CD14-positive monocyte (primary cell): Measurements from ENCODE around the gene RAB3C. TPM values are rescaled to one million over a fixed set of nuclear protein-coding genes. Genes with fewer than 3 reads are reported as not detected.

ENCODE experiments used
- DNase-seq, 3 donors: peaks; one replicate each; pipeline ENCODE4 v3.0.0-alpha.2; 2011 to 2022
- H2AFZ ChIP-seq: 2 replicates; pipeline ENCODE4 v1.6.0; 2012; ENCODE audit warnings: mild to moderate bottlenecking, low read depth, low read length, inconsistent platforms; ENCODE audit not compliant: insufficient read depth, poor library complexity, severe bottlenecking
- H3K27ac ChIP-seq, 2 donors: 1 replicate in 1 of 2; 2 replicates in 1 of 2; pipeline ENCODE4 v1.5.1; 2012 to 2013; ENCODE audit warnings: low read length in 2 of 2, control low read depth in 1 of 2, inconsistent platforms in 1 of 2, low read depth in 1 of 2, mild to moderate bottlenecking in 1 of 2
- H3K27me3 ChIP-seq, 2 donors: one replicate each; pipeline versions ENCODE4 v1.6.0 to v1.6.1; 2011 to 2013; ENCODE audit warnings: low read length in 2 of 2; ENCODE audit not compliant: control insufficient read depth in 2 of 2, insufficient read depth in 2 of 2
- H3K36me3 ChIP-seq, 2 donors: replicated peaks in 1 of 2; 1 replicate in 1 of 2; 2 replicates in 1 of 2; pipeline versions ENCODE4 v1.5.1 to v1.6.1; 2012 to 2013; ENCODE audit warnings: low read length in 2 of 2, control low read depth in 1 of 2, inconsistent platforms in 1 of 2, mild to moderate bottlenecking in 1 of 2; ENCODE audit not compliant: insufficient read depth in 2 of 2, control insufficient read depth in 1 of 2
- H3K4me1 ChIP-seq, 2 donors: 1 replicate in 1 of 2; 2 replicates in 1 of 2; pipeline versions ENCODE4 v1.5.1 to v1.6.1; 2012 to 2013; ENCODE audit warnings: low read length in 2 of 2, control low read depth in 1 of 2, inconsistent platforms in 1 of 2, mild to moderate bottlenecking in 1 of 2, moderate library complexity in 1 of 2; ENCODE audit not compliant: insufficient read depth in 2 of 2, control insufficient read depth in 1 of 2
- H3K4me2 ChIP-seq: replicated peaks from 2 replicates; pipeline ENCODE3; 2012; ENCODE audit warnings: low read length, moderate library complexity, mild to moderate bottlenecking; ENCODE audit not compliant: poor library complexity, severe bottlenecking; ENCODE audit errors: extremely low read depth
- H3K4me3 ChIP-seq, 3 experiments: fragments of 200-600 bp in 1 of 3; sonication (generic) in 1 of 3; replicated peaks in 1 of 3; 1 replicate in 2 of 3; 2 replicates in 1 of 3; pipeline ENCODE4 v1.5.1; 2011 to 2013; ENCODE audit warnings: low read length in 3 of 3, mild to moderate bottlenecking in 3 of 3, control low read depth in 2 of 3, low read depth in 2 of 3, inconsistent platforms in 1 of 3, moderate library complexity in 1 of 3
- H3K79me2 ChIP-seq: 2 replicates; pipeline ENCODE4 v1.6.0; 2012; ENCODE audit warnings: mild to moderate bottlenecking, control low read depth, inconsistent platforms, low read length, moderate library complexity; ENCODE audit not compliant: insufficient read depth
- H3K9ac ChIP-seq: 2 replicates; pipeline ENCODE4 v1.6.0; 2017; ENCODE audit warnings: low read length, mild to moderate bottlenecking; ENCODE audit not compliant: insufficient read depth, poor library complexity, severe bottlenecking
- H3K9me3 ChIP-seq, 2 donors: replicated peaks in 1 of 2; 1 replicate in 1 of 2; 2 replicates in 1 of 2; pipeline versions ENCODE4 v1.5.1 to v1.6.1; 2012 to 2013; ENCODE audit warnings: low read length in 2 of 2, control low read depth in 1 of 2; ENCODE audit not compliant: control insufficient read depth in 1 of 2, insufficient read depth in 1 of 2
- H4K20me1 ChIP-seq: 2 replicates; pipeline ENCODE4 v1.6.0; 2012; ENCODE audit warnings: mild to moderate bottlenecking, low read length, control low read depth, moderate library complexity; ENCODE audit not compliant: insufficient read depth
- H3K27ac Mint-ChIP-seq, 7 donors: one replicate each; pipeline ENCODE4 v1.8.0; 2020; ENCODE audit warnings: mild to moderate bottlenecking in 7 of 7, mixed read lengths in 7 of 7, moderate library complexity in 6 of 7, inconsistent platforms in 2 of 7
- H3K27me3 Mint-ChIP-seq, 3 donors: one replicate each; pipeline ENCODE4 v1.8.0; 2021 to 2022; ENCODE audit warnings: low read depth in 3 of 3, mild to moderate bottlenecking in 3 of 3, mixed read lengths in 3 of 3, moderate library complexity in 3 of 3, inconsistent platforms in 1 of 3
- H3K36me3 Mint-ChIP-seq, 2 donors: one replicate each; pipeline ENCODE4 v1.8.0; 2020; ENCODE audit warnings: mixed read lengths in 2 of 2, inconsistent platforms in 1 of 2, mild to moderate bottlenecking in 1 of 2
- H3K4me1 Mint-ChIP-seq: one replicate; pipeline ENCODE4 v1.8.0; 2020; ENCODE audit warnings: mild to moderate bottlenecking, mixed read lengths
- H3K4me3 Mint-ChIP-seq, 2 donors: one replicate each; pipeline ENCODE4 v1.8.0; 2020; ENCODE audit warnings: mild to moderate bottlenecking in 2 of 2, mixed read lengths in 2 of 2, moderate library complexity in 1 of 2
- H3K9me3 Mint-ChIP-seq, 7 donors: one replicate each; pipeline ENCODE4 v1.8.0; 2020 to 2022; ENCODE audit warnings: mixed read lengths in 7 of 7, mild to moderate bottlenecking in 6 of 7, moderate library complexity in 6 of 7, inconsistent platforms in 2 of 7
- CTCF ChIP-seq: fragments of 200-600 bp; IDR thresholded peaks from one replicate; pipeline ENCODE4 v1.8.0; 2022; ENCODE audit warnings: antibody characterized with exemption, mild to moderate bottlenecking
- WGBS: methylation state at CpG from one replicate; pipeline ENCODE4 v1.1.5; 2013; ENCODE audit warnings: missing lambda C conversion rate; ENCODE audit not compliant: insufficient coverage; 5-methylcytosine and 5-hydroxymethylcytosine counted together
- intact Hi-C, 2 donors: fragments of 100-400 bp; cut with micrococcal nuclease; formaldehyde crosslinking; loops; one replicate each; pipeline versions ENCODE4 v1.15.0 to v1.15.1; 2023
- polyA plus RNA-seq, 3 donors: library from polyadenylated mRNA; depleted of rRNA in 1 of 3; unstranded in 2 of 3; stranded (reverse) in 1 of 3; fragments of 300-500 nt in 2 of 3; fragments of >200 nt in 1 of 3; fragmentation: Illumina TruSeq in 2 of 3; gene quantifications; 1 replicate in 2 of 3; 2 replicates in 1 of 3; pipeline ENCODE4 v1.2.3, GENCODE V29; 2012 to 2021

The RAB3C gene
- polyA plus RNA-seq, 3 donors: under 0.01 to 0.81 TPM; not detected in 1

- intact Hi-C loops: no loop called here
- Mint-ChIP-seq H3K27me3 (peaks cover 0 to 1% (median 0%) of the 10 kb centered on the region in 3 donors), H3K4me1 (no peaks in the 10 kb centered on the region), H3K27ac (no peak overlapping the region), H3K4me3 (no peak overlapping the region), H3K9me3 (no peaks in the 10 kb centered on the region), H3K36me3 (no peaks in the 10 kb centered on the region)
- H3K79me2 ChIP-seq: no peaks in the 10 kb centered on the region
- no peaks in the 10 kb centered on the region for H3K27me3 ChIP-seq
- no peak for DNase-seq
- H3K9me3 ChIP-seq: no peaks in the 10 kb centered on the region
- H3K27ac ChIP-seq: no peak overlapping the region
- no peaks in the 10 kb centered on the region for H3K36me3 ChIP-seq
- no peak overlapping the region for H3K4me2 ChIP-seq
- H3K9ac ChIP-seq: no peak overlapping the region
- WGBS: 78% methylated on average over 2 of the region's 3 CpGs
- H2AFZ ChIP-seq: no peak overlapping the region
- H3K4me3 ChIP-seq: no peak overlapping the region
- TF ChIP-seq CTCF: no peak
- no peaks in the 10 kb centered on the region for H4K20me1 ChIP-seq
- H3K4me1 ChIP-seq: no peaks in the 10 kb centered on the region
Measured at GRCh38 chr5:58825899-58826298, 243.0 kb downstream of the RAB3C start.

- H2AFZ ChIP-seq: no peak overlapping the region
- peaks cover 0 to 1% (median 0%) of the 10 kb centered on the region in 3 donors for H3K27me3 Mint-ChIP-seq
- WGBS: no CpG with 5 or more reads among the region's 2 CpGs
- H3K4me3 Mint-ChIP-seq: no peak overlapping the region
- H3K4me2 ChIP-seq: no peak overlapping the region
- no peaks in the 10 kb centered on the region for H3K9me3 Mint-ChIP-seq
- H3K79me2 ChIP-seq: no peaks in the 10 kb centered on the region
- no peaks in the 10 kb centered on the region for H3K4me1 ChIP-seq
- DNase-seq: no peak
- H3K36me3 Mint-ChIP-seq: no peaks in the 10 kb centered on the region
- H3K27ac ChIP-seq: no peak overlapping the region
- H3K4me1 Mint-ChIP-seq: no peaks in the 10 kb centered on the region
- intact Hi-C loops: no loop called here
- no peak for TF ChIP-seq CTCF
- no peaks in the 10 kb centered on the region for H3K27me3 ChIP-seq
- H3K9ac ChIP-seq: no peak overlapping the region
- no peaks in the 10 kb centered on the region for H4K20me1 ChIP-seq
- H3K27ac Mint-ChIP-seq: no peak overlapping the region
- H3K4me3 ChIP-seq: no peak overlapping the region
- no peaks in the 10 kb centered on the region for H3K36me3 ChIP-seq
- H3K9me3 ChIP-seq: no peaks in the 10 kb centered on the region
Measured at GRCh38 chr5:58827463-58827862, 244.6 kb downstream of the RAB3C start.
